WTC11 (cell line): ENCODE measurements around the gene FBXO28. TPM values are rescaled to one million over a fixed set of nuclear protein-coding genes. Genes with fewer than 3 reads are reported as not detected.

Experiments
- ATAC-seq: fragments of 200-7000 bp; cut with Tn5 transposase; 2 replicates; pipeline ENCODE4 v1.10.0; 2021; ENCODE audit warnings: mild to moderate bottlenecking, moderate library complexity
- CTCF ChIA-PET: fragments of 300-600 bp; sonication (Branson Sonifier 250); formaldehyde crosslinking; loops from one replicate; lab custom pipeline; 2021; ENCODE audit warnings: antibody characterized with exemption; lab: Charles Lee
- POLR2A ChIA-PET: fragments of 350-600 bp; sonication (Branson Sonifier 250); formaldehyde crosslinking; loops from one replicate; lab custom pipeline; 2021; ENCODE audit warnings: antibody characterized with exemption; lab: Charles Lee
- DNase-seq: peaks from one replicate; pipeline ENCODE4 v3.0.0; 2021; ENCODE audit warnings: low spot score
- H3K27ac Mint-ChIP-seq: 2 replicates; pipeline ENCODE4 v1.8.0; 2021; ENCODE audit warnings: mixed read lengths
- H3K27me3 Mint-ChIP-seq: 2 replicates; pipeline ENCODE4 v1.8.0; 2021; ENCODE audit warnings: low read depth, mild to moderate bottlenecking, moderate library complexity, mixed read lengths
- H3K36me3 Mint-ChIP-seq: 2 replicates; pipeline ENCODE4 v1.8.0; 2021; ENCODE audit warnings: mixed read lengths
- H3K4me1 Mint-ChIP-seq: 2 replicates; pipeline ENCODE4 v1.8.0; 2022; ENCODE audit warnings: mixed read lengths
- H3K4me3 Mint-ChIP-seq: 2 replicates; pipeline ENCODE4 v1.8.0; 2021; ENCODE audit warnings: mild to moderate bottlenecking, moderate library complexity, mixed read lengths
- H3K9me3 Mint-ChIP-seq: 2 replicates; pipeline ENCODE4 v1.8.0; 2021; ENCODE audit warnings: mixed read lengths
- CREB1 ChIP-seq: sonication (generic); formaldehyde crosslinking; IDR thresholded peaks from 2 replicates; pipeline ENCODE4 v1.8.0; 2023; ENCODE audit warnings: mild to moderate bottlenecking, missing genetic modification reagents
- E2F4 ChIP-seq: sonication (generic); formaldehyde crosslinking; IDR thresholded peaks from 2 replicates; pipeline ENCODE4 v1.8.1; 2022; ENCODE audit warnings: low read depth, mild to moderate bottlenecking, moderate library complexity, missing genetic modification reagents, borderline replicate concordance
- ETV6 ChIP-seq: sonication (generic); formaldehyde crosslinking; IDR thresholded peaks from 2 replicates; pipeline ENCODE4 v1.8.1; 2022; ENCODE audit warnings: mild to moderate bottlenecking, missing genetic modification reagents
- HMGA2 ChIP-seq: fragments of 250-450 bp; sonication (Bioruptor Pico); IDR thresholded peaks from 2 replicates; pipeline ENCODE4 v1.4.0; 2021; ENCODE audit warnings: mild to moderate bottlenecking, moderate library complexity
- JAZF1 ChIP-seq: fragments of 250-450 bp; sonication (Bioruptor Pico); IDR thresholded peaks from 2 replicates; pipeline ENCODE4 v1.9.0; 2021; ENCODE audit warnings: moderate library complexity, mild to moderate bottlenecking, inconsistent platforms
- MXD4 ChIP-seq: fragments of 250-450 bp; sonication (Bioruptor Pico); IDR thresholded peaks from 2 replicates; pipeline ENCODE4 v1.8.0; 2021; ENCODE audit warnings: mild to moderate bottlenecking, moderate library complexity, borderline replicate concordance
- MYBL2 ChIP-seq: sonication (generic); formaldehyde crosslinking; IDR thresholded peaks from 2 replicates; pipeline ENCODE4 v1.8.1; 2023; ENCODE audit warnings: mild to moderate bottlenecking, moderate library complexity, missing genetic modification reagents
- NFATC4 ChIP-seq: fragments of 250-450 bp; sonication (Bioruptor Pico); IDR thresholded peaks from 2 replicates; pipeline ENCODE4 v1.9.0; 2021; ENCODE audit warnings: mild to moderate bottlenecking
- NR2C2 ChIP-seq: sonication (generic); formaldehyde crosslinking; IDR thresholded peaks from 2 replicates; pipeline ENCODE4 v1.8.0; 2022; ENCODE audit warnings: mild to moderate bottlenecking, missing genetic modification reagents
- OVOL2 ChIP-seq: fragments of 250-450 bp; sonication (Bioruptor Pico); IDR thresholded peaks from 2 replicates; pipeline ENCODE4 v1.9.0; 2021; ENCODE audit warnings: mild to moderate bottlenecking, borderline replicate concordance
- RELA ChIP-seq: sonication (generic); formaldehyde crosslinking; IDR thresholded peaks from 2 replicates; pipeline ENCODE4 v1.8.1; 2022; ENCODE audit warnings: missing genetic modification reagents, mild to moderate bottlenecking, borderline replicate concordance
- SP1 ChIP-seq: sonication (generic); formaldehyde crosslinking; conservative IDR thresholded peaks from 2 replicates; pipeline ENCODE4 v1.8.1; 2022; ENCODE audit warnings: missing genetic modification reagents
- TEAD4 ChIP-seq: sonication (generic); formaldehyde crosslinking; IDR thresholded peaks from 2 replicates; pipeline ENCODE4 v1.8.0; 2022; ENCODE audit warnings: mild to moderate bottlenecking, missing genetic modification reagents
- TP53 ChIP-seq: sonication (generic); formaldehyde crosslinking; IDR thresholded peaks from 2 replicates; pipeline ENCODE4 v1.8.1; 2023; ENCODE audit warnings: mild to moderate bottlenecking, missing genetic modification reagents
- ZBTB21 ChIP-seq: sonication (generic); formaldehyde crosslinking; IDR thresholded peaks from 2 replicates; pipeline ENCODE4 v1.8.1; 2023; ENCODE audit warnings: mild to moderate bottlenecking, missing genetic modification reagents, borderline replicate concordance
- ZSCAN18 ChIP-seq: fragments of 250-450 bp; sonication (Bioruptor Pico); IDR thresholded peaks from 2 replicates; pipeline ENCODE4 v2.1.2; 2022; ENCODE audit warnings: mild to moderate bottlenecking, moderate library complexity
- total RNA-seq: library from RNA; stranded (reverse); gene quantifications from 3 replicates; pipeline ENCODE4 v1.2.3, GENCODE V29; 2021
- TF ChIP-seq, protein P1 (sequence below): sonication (generic); formaldehyde crosslinking; IDR thresholded peaks from 2 replicates; pipeline ENCODE4 v1.8.1; 2023; ENCODE audit warnings: mild to moderate bottlenecking, missing genetic modification reagents
- TF ChIP-seq, protein P2 (sequence below): sonication (generic); formaldehyde crosslinking; IDR thresholded peaks from 2 replicates; pipeline ENCODE4 v1.8.1; 2023; ENCODE audit warnings: mild to moderate bottlenecking, missing genetic modification reagents, moderate library complexity
- TF ChIP-seq, protein P3 (sequence below): sonication (generic); formaldehyde crosslinking; IDR thresholded peaks from 2 replicates; pipeline ENCODE4 v1.8.1; 2022; ENCODE audit warnings: missing genetic modification reagents, borderline replicate concordance

The FBXO28 gene
- total RNA-seq, 1 experiment from 2014 or later = 36.8 TPM

- 0 out of 2 replicates have a peak, but pooled peaks cover 3% of the 10 kb centered on the region for H3K4me1 Mint-ChIP-seq
- H3K27ac Mint-ChIP-seq = no peak overlapping the region
Measured at GRCh38 chr1:224092601-224093000, 21.3 kb upstream of the FBXO28 start.

GRCh38 chr1:224095339-224095738 lies 18.6 kb upstream of the FBXO28 start:
- POLR2A ChIA-PET = interaction anchor here (0.6 kb wide), 1 partner anchor 29 kb away, joined by 5 read pairs; no protein-coding TSS in a partner anchor
- Mint-ChIP-seq H3K4me1 (no peaks in the 10 kb centered on the region), H3K27ac (no peak overlapping the region), H3K36me3 (peaks cover 5% of the 10 kb centered on the region; the same call in 1 of the 2 replicates)
- TF ChIP-seq, protein P1, sequence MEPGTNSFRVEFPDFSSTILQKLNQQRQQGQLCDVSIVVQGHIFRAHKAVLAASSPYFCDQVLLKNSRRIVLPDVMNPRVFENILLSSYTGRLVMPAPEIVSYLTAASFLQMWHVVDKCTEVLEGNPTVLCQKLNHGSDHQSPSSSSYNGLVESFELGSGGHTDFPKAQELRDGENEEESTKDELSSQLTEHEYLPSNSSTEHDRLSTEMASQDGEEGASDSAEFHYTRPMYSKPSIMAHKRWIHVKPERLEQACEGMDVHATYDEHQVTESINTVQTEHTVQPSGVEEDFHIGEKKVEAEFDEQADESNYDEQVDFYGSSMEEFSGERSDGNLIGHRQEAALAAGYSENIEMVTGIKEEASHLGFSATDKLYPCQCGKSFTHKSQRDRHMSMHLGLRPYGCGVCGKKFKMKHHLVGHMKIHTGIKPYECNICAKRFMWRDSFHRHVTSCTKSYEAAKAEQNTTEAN (CRISPR knock-in tag) = no peak
- TF ChIP-seq, protein P2, sequence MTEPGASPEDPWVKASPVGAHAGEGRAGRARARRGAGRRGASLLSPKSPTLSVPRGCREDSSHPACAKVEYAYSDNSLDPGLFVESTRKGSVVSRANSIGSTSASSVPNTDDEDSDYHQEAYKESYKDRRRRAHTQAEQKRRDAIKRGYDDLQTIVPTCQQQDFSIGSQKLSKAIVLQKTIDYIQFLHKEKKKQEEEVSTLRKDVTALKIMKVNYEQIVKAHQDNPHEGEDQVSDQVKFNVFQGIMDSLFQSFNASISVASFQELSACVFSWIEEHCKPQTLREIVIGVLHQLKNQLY = no peak
- TF ChIP-seq HMGA2 (CRISPR knock-in tag) (no peak), RELA (CRISPR knock-in tag) (no peak), CREB1 (no peak), TEAD4 (CRISPR knock-in tag) (no peak), SP1 (CRISPR knock-in tag) (no peak), MXD4 (CRISPR knock-in tag) (no peak), TP53 (CRISPR knock-in tag) (no peak), NR2C2 (CRISPR knock-in tag) (no peak), ZSCAN18 (CRISPR knock-in tag) (no peak), E2F4 (CRISPR knock-in tag) (no peak)
- TF ChIP-seq, protein P3, sequence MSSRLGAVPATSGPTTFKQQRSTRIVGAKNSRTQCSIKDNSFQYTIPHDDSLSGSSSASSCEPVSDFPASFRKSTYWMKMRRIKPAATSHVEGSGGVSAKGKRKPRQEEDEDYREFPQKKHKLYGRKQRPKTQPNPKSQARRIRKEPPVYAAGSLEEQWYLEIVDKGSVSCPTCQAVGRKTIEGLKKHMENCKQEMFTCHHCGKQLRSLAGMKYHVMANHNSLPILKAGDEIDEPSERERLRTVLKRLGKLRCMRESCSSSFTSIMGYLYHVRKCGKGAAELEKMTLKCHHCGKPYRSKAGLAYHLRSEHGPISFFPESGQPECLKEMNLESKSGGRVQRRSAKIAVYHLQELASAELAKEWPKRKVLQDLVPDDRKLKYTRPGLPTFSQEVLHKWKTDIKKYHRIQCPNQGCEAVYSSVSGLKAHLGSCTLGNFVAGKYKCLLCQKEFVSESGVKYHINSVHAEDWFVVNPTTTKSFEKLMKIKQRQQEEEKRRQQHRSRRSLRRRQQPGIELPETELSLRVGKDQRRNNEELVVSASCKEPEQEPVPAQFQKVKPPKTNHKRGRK = no peak
- TF ChIP-seq, all 79 proteins: peak for 0
- no peak for DNase-seq
- H3K27me3 Mint-ChIP-seq = peaks cover 6% of the 10 kb centered on the region; the same call in 1 of the 2 replicates
- peaks cover 13% of the 10 kb centered on the region; the same call in 1 of the 2 replicates for H3K9me3 Mint-ChIP-seq
- CTCF ChIA-PET = no interaction called here
- ATAC-seq = no peak
- H3K4me3 Mint-ChIP-seq = no peak overlapping the region

More at GRCh38 chr1:224092601-224093000, 21.3 kb upstream of the FBXO28 start:
- Mint-ChIP-seq H3K4me3 (no peak overlapping the region), H3K36me3 (no peaks in the 10 kb centered on the region), H3K27me3 (no peaks in the 10 kb centered on the region), H3K9me3 (peaks cover 6% of the 10 kb centered on the region; the same call in 1 of the 2 replicates)
- no peak for DNase-seq
- ChIA-PET POLR2A (no interaction called here), CTCF (no interaction called here)
- no peak for ATAC-seq
- TF ChIP-seq NFATC4 (no peak), ZBTB21 (CRISPR knock-in tag) (no peak), TP53 (CRISPR knock-in tag) (no peak), MYBL2 (CRISPR knock-in tag) (no peak), JAZF1 (CRISPR knock-in tag) (no peak), ETV6 (CRISPR knock-in tag) (no peak), OVOL2 (CRISPR knock-in tag) (no peak)
- TF ChIP-seq, protein P3 = no peak
